ENCODE measurements around the gene STARD9.

The STARD9 gene

GRCh38 chr15:42692997-42693396, 117.6 kb downstream of the STARD9 start:
- DNase-seq (ENCODE audit: low read depth) = no peak
- H3K4me3 ChIP-seq (ENCODE audit: low read depth, low read length) = no peak overlapping the region
- no peak for TF ChIP-seq CTCF (IDR thresholded peaks at IDR 0.05; ENCODE audit: control insufficient read depth, extremely low read depth, insufficient read depth)

- DNase-seq (ENCODE audit: low read depth) = no peak
- no peak for TF ChIP-seq CTCF (IDR thresholded peaks at IDR 0.05; ENCODE audit: control insufficient read depth, extremely low read depth, insufficient read depth)
- H3K4me3 ChIP-seq (ENCODE audit: low read depth, low read length) = no peak overlapping the region
Observed at GRCh38 chr15:42693496-42693895, 118.1 kb downstream of the STARD9 start.

- H3K4me3 ChIP-seq (ENCODE audit: low read depth, low read length) = no peak overlapping the region
- DNase-seq (ENCODE audit: low read depth) = no peak
- TF ChIP-seq CTCF (IDR thresholded peaks at IDR 0.05; ENCODE audit: control insufficient read depth, extremely low read depth, insufficient read depth) = no peak
Observed at GRCh38 chr15:42693942-42694341, 118.5 kb downstream of the STARD9 start.

GRCh38 chr15:42694398-42694797, 119.0 kb downstream of the STARD9 start:
- DNase-seq (ENCODE audit: low read depth) = no peak
- TF ChIP-seq CTCF (IDR thresholded peaks at IDR 0.05; ENCODE audit: control insufficient read depth, extremely low read depth, insufficient read depth) = no peak
- no peak overlapping the region for H3K4me3 ChIP-seq (ENCODE audit: low read depth, low read length)

- DNase-seq (ENCODE audit: low read depth) = peak; percentile 23
- H3K4me3 ChIP-seq (ENCODE audit: low read depth, low read length) = no peak overlapping the region
- TF ChIP-seq CTCF (IDR thresholded peaks at IDR 0.05; ENCODE audit: control insufficient read depth, extremely low read depth, insufficient read depth) = no peak
Observed at GRCh38 chr15:42695527-42696071, 120.2 kb downstream of the STARD9 start.

- no peak for DNase-seq (ENCODE audit: low read depth)
- TF ChIP-seq CTCF (IDR thresholded peaks at IDR 0.05; ENCODE audit: control insufficient read depth, extremely low read depth, insufficient read depth) = no peak
- H3K4me3 ChIP-seq (ENCODE audit: low read depth, low read length) = no peak overlapping the region
Observed at GRCh38 chr15:42696626-42697025, 121.2 kb downstream of the STARD9 start.

- peak; percentile 90 for TF ChIP-seq CTCF (IDR thresholded peaks at IDR 0.05; ENCODE audit: control insufficient read depth, extremely low read depth, insufficient read depth)
- DNase-seq (ENCODE audit: low read depth) = peak; percentile 56
- no peak overlapping the region for H3K4me3 ChIP-seq (ENCODE audit: low read depth, low read length)
Observed at GRCh38 chr15:42704492-42704926, 129.1 kb downstream of the STARD9 start.
